Measurements from ENCODE around the gene OR52H1. TPM values are rescaled to one million over a fixed set of nuclear protein-coding genes. Genes with fewer than 3 reads are reported as not detected.

The OR52H1 gene
- total RNA-seq, 3 donors from 2014 or later (not counting 1 experiment from before 2014, with no cell fraction given): 0.26 to 0.95 (median 0.70) TPM

- Mint-ChIP-seq H3K9me3 (no peaks in the 10 kb centered on the region), H3K4me3 (no peak within 1 kb of the TSS), H3K36me3 (no peaks in the 10 kb centered on the region), H3K27ac (no peak within 1 kb of the TSS), H3K4me1 (no peaks in the 10 kb centered on the region), H3K27me3 (ENCODE audit: low read depth in 2 of 2) (peaks cover 3% of the 10 kb centered on the region in 2 donors)
- H3K4me1 ChIP-seq (ENCODE audit: control insufficient read depth, insufficient read depth, low read length): no peaks in the 10 kb centered on the region
- no peak within 1 kb of the TSS for H3K27ac ChIP-seq (ENCODE audit: low read length)
- no peaks in the 10 kb centered on the region for H3K9me3 ChIP-seq (ENCODE audit: control insufficient read depth, insufficient read depth, low read length)
- DNase-seq (no peak), ATAC-seq (no peak)
- no peaks in the 10 kb centered on the region for H3K36me3 ChIP-seq (ENCODE audit: control insufficient read depth, insufficient read depth, low read length)
- intact Hi-C loops (cut with micrococcal nuclease): no loop called here
- WGBS (ENCODE audit: insufficient coverage): 77% methylated on average over 4 of the region's 4 CpGs
- no peaks in the 10 kb centered on the region for H3K27me3 ChIP-seq (ENCODE audit: control insufficient read depth, insufficient read depth, low read length)
- TF ChIP-seq CTCF (IDR thresholded peaks at IDR 0.05): no peak
- no peak within 1 kb of the TSS for H3K4me3 ChIP-seq (ENCODE audit: low read length)
These were observed 38.5 kb downstream of the OR52H1 start, which contains the start of gene UBQLN3 for GRCh38 chr11:5509803-5510202. UBQLN3 (minus strand) TSS chr11:5509957; CDS start chr11:5509558, 399 bp downstream.

GRCh38 chr11:5508605-5509004 lies 39.7 kb downstream of the OR52H1 start:
- Mint-ChIP-seq H3K27ac (no peak overlapping the region), H3K27me3 (ENCODE audit: low read depth in 2 of 2) (peaks cover 3 to 9% of the 10 kb centered on the region in 2 donors), H3K9me3 (no peaks in the 10 kb centered on the region), H3K36me3 (no peaks in the 10 kb centered on the region), H3K4me1 (no peaks in the 10 kb centered on the region), H3K4me3 (no peak overlapping the region)
- Histone ChIP-seq H3K9me3 (ENCODE audit: control insufficient read depth, insufficient read depth, low read length) (no peaks in the 10 kb centered on the region), H3K27me3 (ENCODE audit: control insufficient read depth, insufficient read depth, low read length) (no peaks in the 10 kb centered on the region), H3K36me3 (ENCODE audit: control insufficient read depth, insufficient read depth, low read length) (no peaks in the 10 kb centered on the region), H3K4me1 (ENCODE audit: control insufficient read depth, insufficient read depth, low read length) (no peaks in the 10 kb centered on the region), H3K27ac (ENCODE audit: low read length) (no peak overlapping the region), H3K4me3 (ENCODE audit: low read length) (no peak overlapping the region)
- intact Hi-C loops (cut with micrococcal nuclease): no loop called here
- no peak for ATAC-seq
- no peak for DNase-seq
- 94% methylated on average over 8 of the region's 8 CpGs for WGBS (ENCODE audit: insufficient coverage)
- no peak for TF ChIP-seq CTCF (IDR thresholded peaks at IDR 0.05)

- ATAC-seq: no peak
- WGBS (ENCODE audit: insufficient coverage): 85% methylated on average over 6 of the region's 6 CpGs
- Mint-ChIP-seq H3K4me1 (no peaks in the 10 kb centered on the region), H3K27me3 (ENCODE audit: low read depth in 2 of 2) (peaks cover 0 to 9% of the 10 kb centered on the region in 2 donors), H3K9me3 (no peaks in the 10 kb centered on the region), H3K27ac (no peak overlapping the region), H3K4me3 (no peak overlapping the region), H3K36me3 (no peaks in the 10 kb centered on the region)
- TF ChIP-seq CTCF (IDR thresholded peaks at IDR 0.05): no peak
- Histone ChIP-seq H3K27ac (ENCODE audit: low read length) (no peak overlapping the region), H3K27me3 (ENCODE audit: control insufficient read depth, insufficient read depth, low read length) (no peaks in the 10 kb centered on the region), H3K4me1 (ENCODE audit: control insufficient read depth, insufficient read depth, low read length) (no peaks in the 10 kb centered on the region), H3K4me3 (ENCODE audit: low read length) (no peak overlapping the region), H3K9me3 (ENCODE audit: control insufficient read depth, insufficient read depth, low read length) (no peaks in the 10 kb centered on the region), H3K36me3 (ENCODE audit: control insufficient read depth, insufficient read depth, low read length) (no peaks in the 10 kb centered on the region)
- DNase-seq: no peak
- intact Hi-C loops (cut with micrococcal nuclease): no loop called here
These were observed 40.4 kb downstream of the OR52H1 start for GRCh38 chr11:5507933-5508305.

- H3K27me3 ChIP-seq (ENCODE audit: control insufficient read depth, insufficient read depth, low read length): no peaks in the 10 kb centered on the region
- H3K4me3 Mint-ChIP-seq: no peak overlapping the region
- H3K4me3 ChIP-seq (ENCODE audit: low read length): no peak overlapping the region
- no peak for DNase-seq
- H3K36me3 ChIP-seq (ENCODE audit: control insufficient read depth, insufficient read depth, low read length): no peaks in the 10 kb centered on the region
- 92% methylated on average over 8 of the region's 9 CpGs for WGBS (ENCODE audit: insufficient coverage)
- TF ChIP-seq CTCF (IDR thresholded peaks at IDR 0.05): no peak
- H3K4me1 ChIP-seq (ENCODE audit: control insufficient read depth, insufficient read depth, low read length): no peaks in the 10 kb centered on the region
- peaks cover under 1 to 11% of the 10 kb centered on the region in 2 donors for H3K27me3 Mint-ChIP-seq (ENCODE audit: low read depth in 2 of 2)
- H3K9me3 ChIP-seq (ENCODE audit: control insufficient read depth, insufficient read depth, low read length): no peaks in the 10 kb centered on the region
- H3K9me3 Mint-ChIP-seq: no peaks in the 10 kb centered on the region
- intact Hi-C loops (cut with micrococcal nuclease): no loop called here
- H3K27ac ChIP-seq (ENCODE audit: low read length): no peak overlapping the region
- no peaks in the 10 kb centered on the region for H3K36me3 Mint-ChIP-seq
- no peaks in the 10 kb centered on the region for H3K4me1 Mint-ChIP-seq
- ATAC-seq: no peak
- H3K27ac Mint-ChIP-seq: no peak overlapping the region
These were observed 41.0 kb downstream of the OR52H1 start for GRCh38 chr11:5507177-5507932.

Data from natural killer cell (primary cell).